CD4-positive, alpha-beta T cell treated with Interleukin-21 for 1 hour (primary cell): Measurements from ENCODE around the gene RNF225.
"Not testable (repeated sequence)": the region's sequence is repeated elsewhere in the genome, so short reads cannot be mapped to it uniquely, and the experiment has no call there.

Source experiments
- DNase-seq: peaks from one replicate; pipeline ENCODE4 v3.0.0-alpha.2; 2020

Gene RNF225

DNA sequence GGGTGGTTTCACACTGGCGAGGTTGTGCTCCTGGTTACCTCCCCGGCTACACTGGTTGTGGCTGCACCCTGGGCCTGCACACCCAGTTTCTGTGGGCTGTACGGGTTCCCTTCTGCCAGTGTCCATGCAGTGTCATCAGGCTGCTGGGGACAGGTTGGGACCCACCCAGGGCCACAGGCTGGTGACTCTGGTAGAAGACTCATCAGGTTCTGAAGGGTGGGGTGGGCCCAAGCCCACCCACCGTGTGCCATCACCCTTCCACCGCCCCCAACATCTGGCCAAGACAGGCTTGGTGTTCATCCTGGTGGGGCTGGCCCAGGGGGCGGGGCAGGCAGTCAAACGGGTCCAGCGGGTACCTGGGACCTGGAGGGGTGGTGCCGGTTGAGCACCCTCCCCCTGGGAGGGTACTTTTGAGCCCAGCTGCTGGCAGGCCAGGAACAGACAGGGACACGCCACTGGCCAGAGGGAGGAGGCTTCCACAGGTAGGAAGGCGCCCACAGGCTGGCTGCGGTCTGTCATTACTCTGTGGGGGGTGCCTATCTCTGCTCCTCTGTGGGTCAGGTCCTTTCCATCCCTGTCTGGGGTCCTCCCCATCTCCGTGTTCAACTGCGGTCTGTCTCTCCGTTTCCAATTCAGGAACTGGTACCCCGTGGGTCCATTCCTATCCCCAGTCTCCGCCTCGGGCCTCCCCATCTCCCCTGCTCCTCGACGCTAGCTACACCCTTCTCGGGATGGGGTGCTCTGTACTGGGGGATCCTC lies at the start of gene RNF225:
TSS of gene RNF225 (plus strand) at position 437 of the 759 bp plus-strand sequence. CDS start 434 bp downstream, outside the sequence.
- DNase-seq: no peak

- peak; percentile 77 for DNase-seq
Measured at GRCh38 chr19:58346961-58347929, 48.2 kb upstream of the RNF225 start.

DNA sequence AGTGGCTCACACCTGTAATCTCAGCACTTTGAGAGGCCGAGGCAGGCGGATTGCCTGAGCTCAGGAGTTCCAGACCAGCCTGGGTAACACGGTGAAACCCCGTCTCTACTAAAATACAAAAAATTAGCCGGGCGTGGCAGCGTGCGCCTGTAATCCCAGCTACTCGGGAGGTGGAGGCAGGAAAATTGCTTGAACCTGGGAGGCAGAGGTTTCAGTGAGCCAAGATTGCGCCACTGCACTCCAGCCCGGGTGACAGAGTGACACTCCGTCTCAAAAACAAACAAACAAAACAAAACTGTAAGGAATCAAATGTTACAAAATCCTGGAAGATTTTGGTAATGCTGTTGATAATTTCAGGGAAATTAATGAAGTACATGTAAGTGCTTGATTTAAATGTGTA lies 47.4 kb upstream of the RNF225 start:
- not testable (repeated sequence) for DNase-seq

- no peak for DNase-seq
Measured at GRCh38 chr19:58349590-58349989, 45.9 kb upstream of the RNF225 start.

DNA sequence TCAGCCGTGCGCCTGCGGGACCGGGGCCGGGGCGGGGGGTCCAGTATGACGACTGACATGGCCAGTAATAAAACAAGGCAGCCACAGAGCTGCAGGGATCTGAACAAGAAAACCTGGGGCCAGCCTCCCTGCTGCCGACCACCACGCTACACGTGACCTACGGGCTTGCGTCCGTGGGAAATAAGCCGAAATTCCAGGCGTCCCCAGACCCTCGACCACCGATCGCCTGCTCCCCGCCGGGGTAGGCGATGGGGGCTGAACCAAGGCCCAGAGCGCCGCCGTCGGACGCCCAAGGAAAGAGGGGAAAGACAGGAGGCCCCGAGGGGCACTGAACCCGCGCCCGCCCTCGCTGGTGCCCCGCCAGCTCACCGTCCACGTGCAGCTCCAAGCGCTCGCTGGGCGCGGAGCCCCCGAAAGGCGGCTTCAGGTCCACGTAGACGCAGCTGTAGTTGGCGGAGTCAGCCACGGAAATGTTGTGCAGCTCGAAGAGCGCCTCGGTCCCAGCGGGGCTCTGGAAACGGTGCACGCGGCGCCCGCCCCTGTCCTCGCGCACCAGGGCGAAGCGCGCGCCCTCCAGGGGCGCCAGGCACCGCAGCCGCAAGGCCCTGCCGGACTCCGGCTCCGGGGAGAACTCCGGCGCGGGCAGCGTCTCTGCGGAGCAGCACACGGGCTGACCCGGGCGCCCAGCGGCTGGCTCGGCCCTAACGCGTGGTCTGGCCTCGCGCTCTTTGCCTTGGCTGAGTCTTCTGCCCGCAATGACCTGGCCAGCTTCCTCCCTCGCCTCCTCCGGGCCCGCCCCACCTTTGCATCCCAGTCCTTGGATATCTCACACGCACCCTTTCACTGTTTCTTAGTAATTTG lies 45.2 kb upstream of the RNF225 start:
- DNase-seq: no peak

DNA sequence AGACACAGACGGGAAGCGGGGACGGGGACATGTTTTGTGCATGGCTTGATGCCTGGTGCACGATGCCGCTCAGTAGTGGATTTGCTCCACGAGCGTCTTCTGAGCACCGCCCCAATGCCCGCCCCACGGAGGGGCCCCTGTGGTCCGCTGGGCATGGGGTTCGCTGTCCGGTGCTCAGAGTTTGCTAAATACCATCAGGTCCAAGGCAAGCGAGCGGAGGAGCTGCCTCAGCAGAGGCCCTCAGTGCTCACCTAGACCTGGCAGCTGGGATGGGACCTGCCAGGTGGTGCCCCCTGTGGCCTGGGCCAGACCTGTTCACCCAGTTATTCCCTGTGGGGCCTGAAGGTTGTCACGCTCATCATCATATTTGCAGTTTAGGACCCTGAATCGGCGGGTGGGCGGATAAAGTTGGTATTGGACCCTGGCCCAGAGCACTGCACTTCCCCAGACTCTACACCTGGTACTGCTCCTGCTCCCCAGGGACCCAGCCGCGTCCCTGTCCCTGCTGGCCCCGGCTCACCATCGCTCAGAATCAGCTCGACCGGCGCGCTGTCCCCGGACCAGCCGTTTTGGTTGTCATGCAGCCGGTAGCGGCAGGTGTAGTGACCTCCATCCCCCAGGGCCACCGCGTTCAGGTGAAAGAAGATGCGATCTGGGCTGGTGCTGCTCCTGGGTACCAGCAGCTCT lies 44.4 kb upstream of the RNF225 start:
- DNase-seq: no peak

DNA sequence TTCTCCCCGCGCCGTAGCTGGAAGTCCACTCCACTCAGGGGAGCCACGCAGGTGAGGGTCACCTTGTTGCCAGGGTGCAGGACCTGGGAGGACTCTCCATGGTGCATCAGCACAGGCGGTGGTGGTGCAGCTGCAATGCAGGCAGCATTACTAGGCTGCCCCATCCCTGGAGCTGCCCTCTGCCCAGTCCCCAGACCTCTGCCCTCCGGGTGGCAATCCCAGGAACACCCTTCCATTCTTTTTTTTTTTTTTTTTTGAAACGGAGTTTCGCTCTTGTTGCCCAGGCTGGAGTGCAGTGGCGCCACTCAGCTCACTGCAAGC lies 43.9 kb upstream of the RNF225 start:
- no peak for DNase-seq

- no peak for DNase-seq
Measured at GRCh38 chr19:58351990-58352755, 43.3 kb upstream of the RNF225 start.

- no peak for DNase-seq
Measured at GRCh38 chr19:58352760-58353671, 42.4 kb upstream of the RNF225 start, which contains the start of gene A1BG. A1BG (minus strand) TSS chr19:58353492; CDS start chr19:58353437, 55 bp downstream.

DNA sequence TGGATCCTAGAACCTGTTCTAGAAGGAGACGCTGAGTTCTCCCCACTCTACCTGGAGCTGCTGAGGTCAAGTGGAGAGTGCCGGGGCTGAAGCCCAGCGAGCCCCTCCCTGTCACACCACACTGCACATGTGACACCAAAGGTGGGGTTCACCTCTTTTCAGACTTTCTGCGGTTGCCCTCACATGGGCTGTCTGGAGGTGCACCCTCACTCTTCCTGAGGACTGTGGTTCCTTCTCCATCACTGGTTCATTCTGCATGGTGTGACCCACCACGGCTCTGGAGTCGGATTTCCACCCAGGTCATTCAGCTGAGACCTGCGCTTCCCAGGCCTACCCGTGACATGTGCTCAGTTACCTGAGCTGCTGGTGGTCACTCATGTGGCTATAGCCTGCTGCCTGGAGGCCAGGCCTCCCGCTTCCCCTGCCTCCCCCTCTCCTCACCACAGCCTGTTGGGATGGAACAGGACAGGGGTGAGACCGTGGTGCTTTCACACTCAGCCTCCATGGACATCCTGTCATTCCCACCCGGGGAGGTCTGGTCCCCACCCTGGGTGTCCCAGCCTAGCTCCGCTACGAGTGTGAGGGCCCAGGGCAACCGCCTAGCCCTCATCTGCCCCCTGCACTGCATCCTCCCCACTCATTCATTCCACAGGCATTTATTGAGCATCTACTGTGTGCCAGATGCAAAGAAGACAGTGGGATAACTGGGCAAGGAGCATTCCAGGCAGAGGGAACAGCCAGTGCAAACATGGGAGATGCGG lies 41.6 kb upstream of the RNF225 start:
- no peak for DNase-seq

- DNase-seq: no peak
Measured at GRCh38 chr19:58354478-58355030, 40.9 kb upstream of the RNF225 start.

DNA sequence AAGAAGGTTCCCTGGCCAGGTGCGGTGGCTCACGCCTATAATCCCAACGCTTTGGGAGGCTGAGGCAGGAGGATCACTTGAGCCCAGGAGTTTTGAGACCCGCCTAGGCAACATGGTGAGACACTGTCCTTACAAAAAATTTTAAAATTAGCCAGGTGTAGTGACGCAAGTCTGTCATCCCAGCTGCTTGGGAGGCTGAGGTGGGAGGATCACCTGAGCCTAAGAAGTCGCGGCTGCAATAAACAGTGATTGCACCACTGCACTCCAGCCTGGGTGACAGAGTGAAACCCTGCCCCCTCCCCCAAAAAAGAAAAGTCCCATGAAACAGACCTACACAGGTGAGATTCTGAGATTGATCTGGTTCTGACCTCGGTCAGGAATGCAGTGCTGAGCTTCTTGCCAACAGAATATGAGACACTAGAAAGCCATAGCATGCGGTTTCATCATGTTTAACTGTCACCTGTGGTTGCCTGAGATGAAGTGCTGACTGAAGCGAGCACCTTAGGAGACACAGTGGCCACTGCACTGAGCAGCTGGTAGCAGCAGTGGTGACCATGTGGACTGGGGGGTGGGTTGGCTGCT lies 40.1 kb upstream of the RNF225 start:
- no peak for DNase-seq

DNA sequence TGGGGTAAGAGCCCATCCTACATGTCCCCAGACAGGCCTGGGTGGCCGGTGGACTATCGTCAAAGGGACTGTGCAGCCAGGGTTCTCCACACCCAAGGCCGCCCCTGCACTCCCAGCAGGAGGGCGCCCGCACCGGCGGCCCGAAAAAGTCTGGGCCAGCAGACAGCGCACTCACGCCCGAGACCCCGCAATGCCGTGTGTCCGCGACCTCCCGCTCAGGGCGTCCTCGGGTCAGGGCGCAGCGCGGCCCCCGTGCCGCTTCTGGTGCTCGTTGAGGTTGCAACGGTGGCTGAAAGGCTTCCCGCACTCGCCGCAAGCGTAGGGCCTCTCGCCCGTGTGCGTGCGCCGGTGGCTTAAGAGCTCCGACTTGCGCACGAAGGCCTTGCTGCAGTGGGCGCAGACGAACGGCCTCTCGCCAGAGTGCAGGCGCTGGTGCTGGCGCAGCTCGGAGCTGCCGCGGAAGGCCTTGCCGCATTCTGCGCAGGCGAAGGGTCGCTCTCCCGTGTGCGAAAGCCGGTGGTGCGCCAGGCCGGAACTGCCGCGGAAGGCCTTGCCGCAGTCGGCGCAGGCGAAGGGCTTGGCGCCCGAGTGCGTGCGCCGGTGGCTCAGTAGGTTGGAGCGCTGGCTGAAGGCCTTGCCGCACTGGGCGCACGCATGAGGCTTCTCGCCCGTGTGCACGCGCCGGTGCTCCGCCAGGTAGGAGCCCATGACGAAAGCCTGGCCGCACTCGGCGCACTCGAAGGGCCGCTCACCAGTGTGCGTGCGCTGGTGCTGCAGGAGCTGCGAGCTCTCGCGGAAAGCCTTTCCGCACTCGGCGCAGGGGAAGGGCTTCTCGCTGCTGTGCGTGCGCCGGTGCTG lies 39.3 kb upstream of the RNF225 start:
- DNase-seq: peak; percentile 26

DNA sequence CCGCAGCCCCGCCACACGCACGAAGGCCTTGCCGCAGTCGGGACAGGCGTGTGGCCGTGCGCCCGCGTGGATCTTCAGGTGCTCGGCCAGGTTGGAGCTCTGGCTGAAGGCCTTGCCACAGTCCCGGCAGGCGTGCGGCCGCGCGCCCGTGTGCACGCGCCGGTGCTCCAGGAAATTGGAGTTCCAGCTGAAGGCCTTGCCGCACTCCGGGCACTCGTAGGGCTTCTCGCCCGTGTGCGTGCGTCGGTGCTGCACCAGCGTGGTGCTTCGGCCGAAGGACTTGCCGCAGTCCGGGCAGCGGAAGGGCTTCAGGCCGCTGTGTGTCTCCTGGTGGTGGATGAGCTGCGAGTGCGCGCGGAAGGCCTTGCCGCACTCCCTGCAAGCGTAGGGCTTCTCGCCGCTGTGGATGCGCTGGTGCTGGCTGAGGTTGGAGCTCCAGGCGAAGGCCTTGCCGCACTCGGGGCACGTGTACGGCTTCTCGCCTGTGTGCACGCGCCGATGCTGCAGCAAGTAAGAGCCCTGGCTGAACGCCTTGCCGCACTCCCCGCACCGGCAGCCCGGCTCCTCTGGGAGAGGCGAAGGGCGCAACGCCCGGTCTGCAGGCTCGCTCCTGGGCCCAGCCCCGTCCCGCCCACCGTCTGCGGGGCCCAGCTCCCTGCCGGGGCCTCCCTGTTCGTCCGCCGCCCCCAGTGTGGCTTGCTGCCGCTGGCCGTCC lies 38.5 kb upstream of the RNF225 start:
- DNase-seq: no peak

DNA sequence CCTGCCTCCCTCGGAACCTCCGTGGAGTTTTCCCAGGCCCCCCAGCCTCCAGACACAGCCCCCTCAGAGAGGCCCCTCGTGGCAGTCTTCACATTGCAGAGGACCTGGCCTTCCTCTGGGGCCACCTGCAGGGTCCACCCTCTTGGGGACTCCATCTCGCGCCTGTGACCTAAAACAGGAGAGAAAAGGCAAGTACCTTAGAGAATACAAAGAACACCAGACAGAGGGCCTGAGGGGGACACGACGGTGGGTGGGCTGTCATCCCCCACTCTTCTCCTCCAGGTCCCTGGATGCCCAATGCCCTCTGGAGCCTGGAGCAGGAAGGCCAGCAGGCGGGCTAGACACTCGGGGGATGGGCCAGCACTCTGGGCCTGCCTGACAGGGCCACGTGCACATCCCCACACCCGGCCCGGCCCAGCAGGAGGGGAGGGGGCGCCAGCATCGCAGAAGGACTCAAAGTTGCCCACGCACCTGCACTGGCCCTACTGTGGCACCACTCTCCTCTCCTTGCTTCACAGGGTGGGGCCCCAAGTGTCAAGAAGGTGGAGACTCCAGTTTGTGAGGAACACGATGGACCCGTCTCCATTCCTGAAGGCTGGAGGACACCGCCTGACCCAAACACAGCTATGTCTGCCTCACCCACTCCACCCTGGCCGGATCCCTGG lies 37.8 kb upstream of the RNF225 start:
- no peak for DNase-seq

DNA sequence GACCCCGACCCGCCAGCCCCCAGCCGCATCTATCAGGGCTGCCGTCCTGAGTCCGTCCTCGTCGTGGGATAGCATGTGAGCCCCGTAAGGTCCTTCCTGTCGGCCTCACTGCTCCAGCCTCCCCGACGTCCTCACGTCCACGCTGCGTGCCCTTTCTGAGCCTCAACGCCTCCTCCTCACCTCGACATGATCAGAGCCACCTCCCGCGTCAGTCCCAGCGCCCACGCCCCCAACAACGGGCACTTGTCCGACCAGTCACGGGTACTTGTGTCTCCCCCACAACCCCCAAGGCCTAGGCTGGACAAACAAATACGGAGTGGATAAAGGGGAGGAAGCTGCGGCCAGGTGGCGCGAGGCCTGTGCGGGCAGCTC lies 33.6 kb upstream of the RNF225 start:
- peak; percentile 22 for DNase-seq
